ENCODE results near the gene C17orf67. TPM values are rescaled to one million over a fixed set of nuclear protein-coding genes. Genes with fewer than 3 reads are reported as not detected.

C17orf67 gene
- total RNA-seq, 2 experiments from 2014 or later: 5.1 to 5.2 TPM

DNA sequence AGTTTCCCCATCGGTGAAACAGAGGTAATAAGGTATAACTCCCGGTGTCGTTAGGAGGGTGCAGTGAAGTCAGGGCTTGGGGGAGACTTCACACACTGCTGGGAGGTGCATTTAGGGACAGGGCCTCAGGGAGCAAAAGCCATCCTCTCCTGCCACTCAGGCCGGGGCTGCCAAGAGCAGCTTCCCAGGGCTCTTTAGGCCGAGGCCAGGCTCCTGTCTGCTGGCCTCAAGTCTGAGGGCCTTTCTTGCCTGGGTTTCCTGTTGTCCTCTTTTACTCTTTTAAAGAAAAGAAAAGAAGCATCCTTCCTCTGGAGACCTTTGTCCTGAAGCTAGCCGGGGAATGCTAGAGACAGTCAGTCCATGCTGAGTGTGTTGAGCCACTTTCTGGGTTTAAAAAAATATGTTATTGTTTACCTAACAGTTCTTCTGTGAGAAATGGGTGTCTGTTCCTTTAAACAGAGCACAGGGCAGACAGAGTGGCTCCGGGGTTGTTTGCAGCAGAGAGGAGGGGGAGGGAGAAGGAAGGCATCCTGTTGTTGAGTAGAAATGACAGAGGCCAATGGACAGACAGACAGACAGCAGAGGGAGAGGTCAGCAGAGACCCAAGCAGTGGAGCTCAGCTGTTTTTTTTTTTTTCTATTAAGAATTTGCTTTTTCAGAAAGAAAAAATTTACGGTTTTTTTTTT lies 79.1 kb downstream of the C17orf67 start:
- ChIA-PET CTCF (interaction anchor here (0.8 to 1.4 kb wide), 2 partner anchors 12 to 25 kb away, joined by 3 to 6 read pairs; no protein-coding TSS in a partner anchor), POLR2A (no interaction called here)
- Mint-ChIP-seq H3K27me3 (no peaks in the 10 kb centered on the region), H3K4me3 (no peak overlapping the region), H3K4me1 (peaks cover 50% of the 10 kb centered on the region), H3K27ac (peak overlapping the region; percentile 90), H3K9me3 (no peaks in the 10 kb centered on the region), H3K36me3 (ENCODE audit: low read depth) (no peaks in the 10 kb centered on the region)
- peak; percentile 55 for DNase-seq

DNA sequence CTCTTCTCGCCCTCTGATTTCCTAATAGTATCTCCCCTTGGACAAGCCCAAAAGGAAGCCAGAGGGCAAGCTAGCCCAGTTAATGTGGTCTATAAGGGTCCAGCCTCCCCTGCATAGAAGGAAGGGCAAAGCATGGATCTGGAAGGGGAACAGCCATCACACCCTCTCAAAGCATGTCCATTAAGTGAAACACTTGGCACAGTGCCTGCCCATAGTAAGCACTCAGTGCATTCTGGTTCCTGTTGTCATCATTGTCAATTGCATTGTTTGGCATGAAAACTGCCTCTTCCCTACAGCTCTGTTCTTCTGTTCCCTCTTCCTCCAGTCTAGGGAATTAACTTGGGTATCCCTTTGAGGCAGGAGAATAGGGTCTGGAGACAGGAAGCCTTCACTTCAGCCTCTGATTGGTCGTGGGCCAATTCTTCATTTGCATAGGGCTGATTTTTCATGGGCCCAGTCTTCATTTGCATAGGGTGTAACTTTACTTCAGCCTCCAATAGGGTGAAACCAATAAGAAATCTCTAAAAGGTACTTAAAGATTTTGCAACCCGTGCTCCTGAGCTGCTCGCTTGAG lies 81.4 kb downstream of the C17orf67 start:
- H3K27me3 Mint-ChIP-seq: no peaks in the 10 kb centered on the region
- peaks cover 3% of the 10 kb centered on the region for H3K9me3 Mint-ChIP-seq
- H3K36me3 Mint-ChIP-seq (ENCODE audit: low read depth): no peaks in the 10 kb centered on the region
- no peak overlapping the region for H3K27ac Mint-ChIP-seq
- CTCF ChIA-PET: interaction anchor here (1.0 to 2.4 kb wide), 4 partner anchors 12 to 28 kb away, joined by 3 to 5 read pairs (median 5); no protein-coding TSS in a partner anchor
- POLR2A ChIA-PET: no interaction called here
- H3K4me1 Mint-ChIP-seq: peaks cover 54% of the 10 kb centered on the region
- DNase-seq: no peak
- H3K4me3 Mint-ChIP-seq: no peak overlapping the region

DNA sequence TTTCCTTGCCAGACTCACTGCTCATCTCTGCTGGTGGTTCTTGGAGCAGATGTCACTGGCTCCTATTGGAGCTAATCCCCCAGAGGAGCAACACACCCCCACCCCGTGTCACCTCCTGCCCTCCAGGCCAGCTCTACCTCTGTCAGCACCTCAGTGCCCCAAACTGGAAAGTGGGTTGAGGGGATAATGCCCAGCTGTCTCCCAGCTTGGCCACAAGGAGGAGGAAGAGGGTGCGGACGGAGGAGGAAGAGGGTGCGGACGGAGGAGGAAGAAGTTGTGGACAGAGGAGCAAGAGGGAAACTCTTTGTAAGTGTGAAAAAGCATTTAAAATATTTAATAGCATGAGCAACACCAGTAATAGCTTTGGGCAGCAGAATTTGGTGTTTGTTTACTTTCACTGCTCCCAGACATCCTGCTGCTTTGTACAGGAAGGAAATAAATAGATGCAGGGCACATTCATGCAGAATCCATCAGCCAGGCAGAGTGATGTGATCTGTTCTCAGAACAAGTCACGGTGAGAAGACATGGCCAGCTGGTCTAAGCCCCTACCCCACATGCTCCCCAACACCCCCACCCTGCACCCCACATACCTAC lies 82.5 kb downstream of the C17orf67 start:
- ChIA-PET POLR2A (no interaction called here), CTCF (interaction anchor here (0.7 to 2.4 kb wide), 2 partner anchors 12 to 29 kb away, joined by 3 to 5 read pairs; no protein-coding TSS in a partner anchor)
- no peak overlapping the region for H3K27ac Mint-ChIP-seq
- H3K36me3 Mint-ChIP-seq (ENCODE audit: low read depth): no peaks in the 10 kb centered on the region
- H3K4me3 Mint-ChIP-seq: no peak overlapping the region
- H3K4me1 Mint-ChIP-seq: peaks cover 48% of the 10 kb centered on the region
- H3K27me3 Mint-ChIP-seq: no peaks in the 10 kb centered on the region
- no peak for DNase-seq
- H3K9me3 Mint-ChIP-seq: peaks cover 3% of the 10 kb centered on the region

DNA sequence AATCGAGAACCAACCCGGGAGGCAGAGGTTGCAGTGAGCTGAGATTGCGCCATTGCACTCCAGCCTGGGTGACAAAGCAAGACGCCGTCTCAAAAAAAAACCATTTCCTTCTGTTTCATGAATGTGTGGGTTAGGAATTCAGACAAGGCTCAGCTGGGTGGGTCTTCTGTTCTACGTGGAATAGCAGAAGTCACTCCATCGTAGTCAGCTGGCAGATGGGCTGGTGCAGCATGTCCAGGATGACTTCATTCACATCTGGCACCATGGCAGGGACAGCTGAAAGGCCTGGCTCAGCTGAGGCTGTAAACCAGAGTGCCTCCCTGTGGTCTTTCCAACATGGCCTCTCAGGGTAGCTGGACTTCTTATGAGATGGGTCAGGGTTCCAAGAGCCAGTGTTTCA lies 89.0 kb downstream of the C17orf67 start:
- Mint-ChIP-seq H3K4me3 (no peak overlapping the region), H3K9me3 (peaks cover 3% of the 10 kb centered on the region), H3K4me1 (peaks cover 4% of the 10 kb centered on the region), H3K36me3 (ENCODE audit: low read depth) (no peaks in the 10 kb centered on the region), H3K27me3 (peaks cover 9% of the 10 kb centered on the region), H3K27ac (no peak overlapping the region)
- ChIA-PET POLR2A (no interaction called here), CTCF (no interaction called here)
- DNase-seq: no peak

DNA sequence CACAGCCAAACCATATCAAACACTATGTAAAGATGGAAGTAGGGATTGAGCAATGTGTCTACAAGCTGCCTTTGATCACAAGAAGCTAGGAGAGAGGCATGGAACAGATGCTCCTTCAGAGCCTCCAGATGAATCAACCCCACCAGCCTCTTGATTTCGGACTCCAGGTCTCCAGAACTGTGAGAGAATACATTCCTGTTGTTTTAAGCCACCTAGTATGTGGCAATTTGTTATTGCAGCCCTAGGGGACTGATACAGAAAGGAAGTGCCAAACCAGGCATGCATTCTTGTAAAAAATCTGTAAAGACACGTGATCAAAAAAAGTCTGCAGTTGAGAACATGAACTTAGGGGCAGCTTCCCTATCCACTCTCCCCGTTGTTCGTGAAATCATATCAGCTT lies 91.1 kb downstream of the C17orf67 start:
- Mint-ChIP-seq H3K9me3 (no peaks in the 10 kb centered on the region), H3K4me1 (no peaks in the 10 kb centered on the region), H3K27ac (no peak overlapping the region), H3K27me3 (peaks cover 9% of the 10 kb centered on the region), H3K4me3 (no peak overlapping the region), H3K36me3 (ENCODE audit: low read depth) (no peaks in the 10 kb centered on the region)
- POLR2A ChIA-PET: no interaction called here
- DNase-seq: no peak
- CTCF ChIA-PET: no interaction called here

Other genes starting within 250 kb of the C17orf67 start
- gene NOG, start 240.2 kb downstream of the C17orf67 start, total RNA-seq: under 1 TPM; 0.37 to 0.64 TPM
- gene DGKE, start 231 bp upstream of the C17orf67 start, total RNA-seq: 10 to 100 TPM; 24.6 to 25.3 TPM
- gene TRIM25, start 80.1 kb upstream of the C17orf67 start, total RNA-seq: 100 to 1,000 TPM; 168 to 193 TPM
- 10 to 100 TPM; 16.9 to 19.8 TPM for gene COIL, start 127.1 kb upstream of the C17orf67 start, total RNA-seq
- gene SCPEP1, start 144.2 kb upstream of the C17orf67 start, total RNA-seq: 10 to 100 TPM in 1 of 2 experiments, 1 to 10 TPM in 1; 9.6 to 11.5 TPM